Measurements from ENCODE around the gene NELFB.

Gene NELFB

DNA sequence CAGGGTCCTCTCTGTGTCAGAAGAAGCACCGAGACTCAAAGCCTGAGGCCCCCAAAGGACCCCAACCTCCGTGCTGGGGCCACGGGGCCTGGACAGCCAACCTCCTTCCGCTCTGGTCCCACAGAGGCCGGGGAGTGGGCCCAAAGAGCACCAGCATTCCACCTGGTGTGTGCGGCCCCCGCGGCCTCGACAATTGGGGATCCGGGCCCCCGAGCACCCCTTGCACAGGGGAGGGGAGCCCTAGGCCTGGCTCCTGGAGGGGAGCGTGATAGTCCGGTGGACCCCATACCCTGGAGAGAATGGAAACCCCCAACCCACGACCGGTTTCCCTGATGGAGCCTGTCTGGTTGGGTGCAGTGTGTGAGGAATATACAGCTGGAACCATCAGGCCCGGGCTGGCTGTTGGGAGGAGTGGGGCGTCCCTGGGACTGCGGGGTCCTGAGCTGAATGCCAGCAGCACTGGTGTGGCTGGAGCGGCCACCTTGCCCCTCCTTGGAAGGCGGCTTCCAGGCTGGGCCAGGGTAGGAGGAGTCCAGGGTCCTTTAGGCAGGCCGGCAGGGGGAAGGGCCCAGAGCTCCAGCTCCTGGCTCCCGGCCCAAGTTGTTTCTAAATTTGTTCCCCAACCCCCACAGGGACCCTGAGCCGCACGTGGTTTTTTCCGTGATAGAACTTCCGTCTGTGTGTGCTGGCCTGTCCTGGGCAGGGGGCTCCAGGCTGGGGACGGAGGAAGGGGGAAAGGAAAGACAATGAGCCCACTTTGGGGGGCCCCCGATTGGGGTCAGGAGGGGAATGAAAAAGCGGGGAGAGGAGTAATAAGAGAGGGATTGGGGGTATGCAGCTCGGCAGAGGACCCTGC lies 21.6 kb downstream of the NELFB start:
- Histone ChIP-seq H3K27ac (ENCODE audit: low read length) (peak overlapping the region; percentile 58), H3K4me1 (ENCODE audit: low read length) (peaks cover 28% of the 10 kb centered on the region), H3K9ac (ENCODE audit: low read length) (peak overlapping the region; percentile 84), H4K20me1 (ENCODE audit: insufficient read depth, low read length) (no peaks in the 10 kb centered on the region), H3K27me3 (ENCODE audit: low read depth, low read length) (no peaks in the 10 kb centered on the region), H3K36me3 (replicated peaks; ENCODE audit: low read depth, low read length) (peaks cover 18% of the 10 kb centered on the region), H2AFZ (ENCODE audit: low read depth, low read length) (no peak overlapping the region), H3K9me3 (ENCODE audit: insufficient read depth, low read length) (no peaks in the 10 kb centered on the region), H3K79me2 (ENCODE audit: low read length) (no peaks in the 10 kb centered on the region), H3K4me2 (ENCODE audit: low read length) (peak overlapping the region; percentile 79), H3K4me3 (ENCODE audit: low read length) (peak overlapping the region; percentile 81)
- TF ChIP-seq EZH2phosphoT487 (IDR thresholded peaks at IDR 0.05; ENCODE audit: low read depth) (no peak), CTCF (IDR thresholded peaks at IDR 0.05; ENCODE audit: low read depth, low read length) (no peak)

DNA sequence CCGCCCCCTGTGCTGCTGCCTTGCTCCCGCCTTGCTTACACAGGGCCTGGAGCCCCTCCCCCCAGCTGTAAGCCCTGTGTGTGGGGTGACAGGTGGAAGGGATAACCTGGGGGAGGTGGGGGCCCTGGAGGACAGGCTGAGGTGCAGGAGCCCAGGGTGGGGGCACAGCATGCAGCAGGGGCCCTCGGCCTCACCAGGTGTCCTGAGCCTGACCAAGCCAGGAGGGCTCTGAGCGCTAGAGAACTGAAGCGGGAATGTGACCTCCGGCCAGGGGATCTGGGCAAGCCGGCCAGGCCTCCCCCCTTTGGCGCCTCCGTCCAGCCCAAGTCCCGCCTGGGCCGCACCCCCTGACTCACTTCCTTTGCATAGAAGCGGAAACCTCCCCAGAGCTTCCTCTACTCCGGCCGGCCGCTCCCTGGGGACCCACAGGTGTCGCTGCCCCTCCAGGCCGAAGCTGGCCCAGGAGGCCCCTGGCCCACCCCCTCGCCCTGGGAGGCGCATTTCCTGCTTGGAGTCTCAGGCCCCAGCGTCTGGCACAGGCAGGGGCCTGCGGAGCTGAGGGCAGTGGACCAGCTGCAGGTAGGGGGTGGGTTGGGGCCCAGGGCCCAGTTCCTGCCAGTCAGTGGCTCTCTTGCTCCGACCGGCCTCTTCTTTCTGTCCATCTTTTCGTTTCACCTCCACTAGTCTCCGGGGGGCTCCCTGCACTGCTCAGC lies 22.4 kb downstream of the NELFB start, which contains the start of gene TOR4A:
Gene TOR4A, plus strand, starts transcription at position 398 of the 713 bp plus-strand sequence. CDS start 964 bp downstream, outside the sequence.
- no peak within 1 kb of the TSS for H2AFZ ChIP-seq (ENCODE audit: low read depth, low read length)
- H3K4me2 ChIP-seq (ENCODE audit: low read length) = peak within 1 kb of the TSS; percentile 79
- no peaks in the 10 kb centered on the region for H4K20me1 ChIP-seq (ENCODE audit: insufficient read depth, low read length)
- TF ChIP-seq EZH2phosphoT487 (IDR thresholded peaks at IDR 0.05; ENCODE audit: low read depth) (no peak), CTCF (IDR thresholded peaks at IDR 0.05; ENCODE audit: low read depth, low read length) (peak; percentile 21)
- H3K4me1 ChIP-seq (ENCODE audit: low read length) = peaks cover 28% of the 10 kb centered on the region
- H3K9ac ChIP-seq (ENCODE audit: low read length) = peak within 1 kb of the TSS; percentile 84
- no peaks in the 10 kb centered on the region for H3K79me2 ChIP-seq (ENCODE audit: low read length)
- no peaks in the 10 kb centered on the region for H3K27me3 ChIP-seq (ENCODE audit: low read depth, low read length)
- H3K36me3 ChIP-seq (replicated peaks; ENCODE audit: low read depth, low read length) = peaks cover 18% of the 10 kb centered on the region
- no peaks in the 10 kb centered on the region for H3K9me3 ChIP-seq (ENCODE audit: insufficient read depth, low read length)
- H3K4me3 ChIP-seq (ENCODE audit: low read length) = peak within 1 kb of the TSS; percentile 81
- peak within 1 kb of the TSS; percentile 58 for H3K27ac ChIP-seq (ENCODE audit: low read length)

DNA sequence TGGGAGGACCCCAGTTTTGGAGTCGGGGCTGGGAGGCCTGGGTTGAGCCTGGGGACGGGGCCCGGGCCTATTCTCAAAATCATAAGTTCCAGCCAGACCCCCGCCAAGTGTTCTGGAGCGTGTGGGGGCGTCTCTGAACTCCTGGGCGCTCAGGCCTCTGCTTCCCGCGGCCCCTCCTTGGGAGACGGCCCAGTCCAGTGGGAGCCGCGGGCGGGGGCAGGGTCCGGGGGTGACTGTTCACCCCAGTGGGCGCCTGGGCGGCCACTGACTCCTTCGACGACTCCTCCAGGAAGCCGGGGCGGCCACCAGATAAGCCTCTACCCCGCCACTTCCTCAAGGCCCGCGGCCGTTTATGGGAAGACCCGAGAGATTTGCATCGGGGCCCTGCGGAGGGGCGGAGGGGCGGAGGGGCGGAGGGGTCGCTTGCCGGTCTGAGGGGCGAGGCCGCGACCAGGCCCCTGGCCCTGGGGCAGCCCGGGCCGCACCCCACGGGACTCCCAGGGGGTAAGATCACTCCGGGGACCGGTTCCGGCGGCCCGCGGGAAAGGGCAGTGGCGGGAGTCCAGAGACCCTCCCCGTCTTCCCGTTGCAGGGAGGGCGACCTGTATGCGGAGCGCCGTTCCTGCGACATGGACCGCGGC lies 23.1 kb downstream of the NELFB start:
- peaks cover 28% of the 10 kb centered on the region for H3K4me1 ChIP-seq (ENCODE audit: low read length)
- H2AFZ ChIP-seq (ENCODE audit: low read depth, low read length) = no peak overlapping the region
- H3K36me3 ChIP-seq (replicated peaks; ENCODE audit: low read depth, low read length) = peaks cover 15% of the 10 kb centered on the region
- H4K20me1 ChIP-seq (ENCODE audit: insufficient read depth, low read length) = no peaks in the 10 kb centered on the region
- H3K79me2 ChIP-seq (ENCODE audit: low read length) = no peaks in the 10 kb centered on the region
- peak overlapping the region; percentile 84 for H3K9ac ChIP-seq (ENCODE audit: low read length)
- H3K4me2 ChIP-seq (ENCODE audit: low read length) = peak overlapping the region; percentile 79
- H3K9me3 ChIP-seq (ENCODE audit: insufficient read depth, low read length) = no peaks in the 10 kb centered on the region
- peak overlapping the region; percentile 58 for H3K27ac ChIP-seq (ENCODE audit: low read length)
- H3K27me3 ChIP-seq (ENCODE audit: low read depth, low read length) = no peaks in the 10 kb centered on the region
- H3K4me3 ChIP-seq (ENCODE audit: low read length) = peak overlapping the region; percentile 81
- TF ChIP-seq CTCF (IDR thresholded peaks at IDR 0.05; ENCODE audit: low read depth, low read length) = no peak

Measured in OCI-LY3 (cell line).